Breast epithelium (tissue), 3 donors: Measurements from ENCODE around the gene SMIM13.
"Not testable (repeated sequence)": the region's sequence is repeated elsewhere in the genome, so short reads cannot be mapped to it uniquely, and the experiment has no call there.

Source experiments
- POLR2A ChIP-seq: fragments of 450-650 bp; IDR thresholded peaks from one replicate; pipeline ENCODE4 v1.6.1; 2016; ENCODE audit warnings: antibody characterized with exemption, mild to moderate bottlenecking, moderate library complexity
- POLR2AphosphoS5 ChIP-seq, 3 donors: sonication (generic); formaldehyde crosslinking; IDR thresholded peaks; one replicate each; pipeline ENCODE4 v1.6.1; 2017; ENCODE audit warnings: antibody characterized with exemption in 3 of 3
- TF ChIP-seq, protein P1 (sequence below), 3 donors: fragments of 450-650 bp; IDR thresholded peaks; one replicate each; pipeline ENCODE4 v1.5.1; 2016 to 2017; ENCODE audit warnings: antibody characterized with exemption in 3 of 3, mild to moderate bottlenecking in 3 of 3, moderate library complexity in 3 of 3

- TF ChIP-seq, protein P1, sequence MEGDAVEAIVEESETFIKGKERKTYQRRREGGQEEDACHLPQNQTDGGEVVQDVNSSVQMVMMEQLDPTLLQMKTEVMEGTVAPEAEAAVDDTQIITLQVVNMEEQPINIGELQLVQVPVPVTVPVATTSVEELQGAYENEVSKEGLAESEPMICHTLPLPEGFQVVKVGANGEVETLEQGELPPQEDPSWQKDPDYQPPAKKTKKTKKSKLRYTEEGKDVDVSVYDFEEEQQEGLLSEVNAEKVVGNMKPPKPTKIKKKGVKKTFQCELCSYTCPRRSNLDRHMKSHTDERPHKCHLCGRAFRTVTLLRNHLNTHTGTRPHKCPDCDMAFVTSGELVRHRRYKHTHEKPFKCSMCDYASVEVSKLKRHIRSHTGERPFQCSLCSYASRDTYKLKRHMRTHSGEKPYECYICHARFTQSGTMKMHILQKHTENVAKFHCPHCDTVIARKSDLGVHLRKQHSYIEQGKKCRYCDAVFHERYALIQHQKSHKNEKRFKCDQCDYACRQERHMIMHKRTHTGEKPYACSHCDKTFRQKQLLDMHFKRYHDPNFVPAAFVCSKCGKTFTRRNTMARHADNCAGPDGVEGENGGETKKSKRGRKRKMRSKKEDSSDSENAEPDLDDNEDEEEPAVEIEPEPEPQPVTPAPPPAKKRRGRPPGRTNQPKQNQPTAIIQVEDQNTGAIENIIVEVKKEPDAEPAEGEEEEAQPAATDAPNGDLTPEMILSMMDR (IDR thresholded peaks at IDR 0.05), result not testable (repeated sequence)
- TF ChIP-seq POLR2A; POLR2AphosphoS5 (IDR thresholded peaks at IDR 0.05): not testable (repeated sequence)
These were observed 6.4 kb upstream of the SMIM13 start for GRCh38 chr6:11087141-11087812.
